ENCODE data around the gene MYBBP1A. TPM values are rescaled to one million over a fixed set of nuclear protein-coding genes. Genes with fewer than 3 reads are reported as not detected.

Gene MYBBP1A
- total and polyA plus RNA-seq, 2 donors (not counting 1 experiment from before 2014, with no cell fraction given): 72.4 to 74.4 TPM

GRCh38 chr17:4499431-4500190, 55.6 kb downstream of the MYBBP1A start:
- no peak overlapping the region for H3K27ac Mint-ChIP-seq
- TF ChIP-seq EZH2 (IDR thresholded peaks at IDR 0.05; ENCODE audit: borderline replicate concordance, insufficient read depth, low read depth, low read length, poor library complexity, severe bottlenecking): no peak
- TF ChIP-seq CTCF (IDR thresholded peaks at IDR 0.05): no peak
- no peaks in the 10 kb centered on the region for H3K9me3 Mint-ChIP-seq (ENCODE audit: insufficient read depth)
- no peak overlapping the region for H3K27ac ChIP-seq (ENCODE audit: low read length in 2 of 2)
- peak overlapping the region; percentile 54 for H3K9ac ChIP-seq (ENCODE audit: low read length)
- H3K79me2 ChIP-seq (ENCODE audit: control insufficient read depth, insufficient read depth, low read length): no peaks in the 10 kb centered on the region
- WGBS (ENCODE audit: insufficient coverage): 1% methylated on average over 46 of the region's 53 CpGs
- H3K36me3 ChIP-seq (replicated peaks in 1 of 2; ENCODE audit: control extremely low read depth in 1 of 2, control insufficient read depth in 1 of 2, extremely low read depth in 1 of 2, insufficient read depth in 2 of 2, low read length in 1 of 2): no peaks in the 10 kb centered on the region
- H3K4me1 Mint-ChIP-seq: peaks cover 26% of the 10 kb centered on the region
- H3K4me3 ChIP-seq (ENCODE audit: control extremely low read depth in 1 of 5, extremely low read depth in 1 of 5, insufficient read depth in 1 of 5, low read depth in 2 of 5, low read length in 4 of 5): peak overlapping the region in 4 of 5 experiments; percentile 25 to 52 (median 34)
- H2AFZ ChIP-seq (ENCODE audit: insufficient read depth, low read depth, low read length, poor library complexity, severe bottlenecking): peak overlapping the region; percentile 51
- peaks cover 48% of the 10 kb centered on the region for H3K27me3 Mint-ChIP-seq
- H3K4me2 ChIP-seq (replicated peaks; ENCODE audit: low read depth, low read length, poor library complexity, severe bottlenecking): peak overlapping the region; percentile 88
- H4K20me1 ChIP-seq (ENCODE audit: control insufficient read depth, insufficient read depth, low read length, poor library complexity, severe bottlenecking): no peaks in the 10 kb centered on the region
- DNase-seq (peak; percentile 56), ATAC-seq (ENCODE audit: low read depth) (no peak)
- H3K9me3 ChIP-seq (ENCODE audit: control extremely low read depth in 1 of 3, control insufficient read depth in 2 of 3, insufficient read depth in 1 of 3, low read length in 2 of 3): peaks cover 0 to 10% (median 0%) of the 10 kb centered on the region in 3 donors
- POLR2A ChIA-PET: no interaction called here
- CTCF ChIA-PET: no interaction called here
- H3K27me3 ChIP-seq (replicated peaks in 1 of 4; ENCODE audit: control extremely low read depth in 1 of 4, control insufficient read depth in 3 of 4, insufficient read depth in 4 of 4, low read length in 3 of 4): peaks cover 0 to 56% (median 33%) of the 10 kb centered on the region in 4 experiments
- intact Hi-C loops (cut with micrococcal nuclease): no loop called here
- H3K4me3 Mint-ChIP-seq: peak overlapping the region; percentile 85
- peaks cover 38 to 41% of the 10 kb centered on the region in 2 donors for H3K4me1 ChIP-seq (ENCODE audit: control insufficient read depth in 2 of 2, insufficient read depth in 2 of 2, low read length in 2 of 2)

Data from B cell (primary cell).